Cortex of kidney (tissue), 1 donor: ENCODE results near the gene LAMA2.

Experiments
- DNase-seq: peaks from one replicate; lab custom pipeline; 2025; lab: John Stamatoyannopoulos, UW

Gene LAMA2

DNA sequence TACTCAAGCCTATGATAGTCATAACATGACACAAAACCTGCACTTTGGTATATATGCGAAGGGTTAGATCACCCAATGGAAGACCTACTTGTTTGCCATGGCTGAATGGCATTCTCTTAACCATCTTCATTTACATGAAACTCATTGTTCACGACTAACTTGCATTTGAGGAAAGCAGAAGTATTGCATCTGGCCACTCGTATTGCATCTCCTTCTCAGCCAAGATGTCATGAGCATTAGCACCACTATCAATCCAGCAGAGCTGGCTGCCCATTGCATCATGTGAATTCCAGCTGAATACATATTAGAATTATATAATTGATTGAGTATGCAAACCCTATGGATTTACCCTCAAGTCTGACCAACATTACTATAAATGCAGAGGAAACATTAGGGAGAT is 390.2 kb downstream of the LAMA2 start:
- DNase-seq: no peak

GRCh38 chr6:129276461-129276860 is 393.5 kb downstream of the LAMA2 start:
- no peak for DNase-seq

GRCh38 chr6:129276986-129277385 is 394.0 kb downstream of the LAMA2 start:
- DNase-seq: no peak

DNA sequence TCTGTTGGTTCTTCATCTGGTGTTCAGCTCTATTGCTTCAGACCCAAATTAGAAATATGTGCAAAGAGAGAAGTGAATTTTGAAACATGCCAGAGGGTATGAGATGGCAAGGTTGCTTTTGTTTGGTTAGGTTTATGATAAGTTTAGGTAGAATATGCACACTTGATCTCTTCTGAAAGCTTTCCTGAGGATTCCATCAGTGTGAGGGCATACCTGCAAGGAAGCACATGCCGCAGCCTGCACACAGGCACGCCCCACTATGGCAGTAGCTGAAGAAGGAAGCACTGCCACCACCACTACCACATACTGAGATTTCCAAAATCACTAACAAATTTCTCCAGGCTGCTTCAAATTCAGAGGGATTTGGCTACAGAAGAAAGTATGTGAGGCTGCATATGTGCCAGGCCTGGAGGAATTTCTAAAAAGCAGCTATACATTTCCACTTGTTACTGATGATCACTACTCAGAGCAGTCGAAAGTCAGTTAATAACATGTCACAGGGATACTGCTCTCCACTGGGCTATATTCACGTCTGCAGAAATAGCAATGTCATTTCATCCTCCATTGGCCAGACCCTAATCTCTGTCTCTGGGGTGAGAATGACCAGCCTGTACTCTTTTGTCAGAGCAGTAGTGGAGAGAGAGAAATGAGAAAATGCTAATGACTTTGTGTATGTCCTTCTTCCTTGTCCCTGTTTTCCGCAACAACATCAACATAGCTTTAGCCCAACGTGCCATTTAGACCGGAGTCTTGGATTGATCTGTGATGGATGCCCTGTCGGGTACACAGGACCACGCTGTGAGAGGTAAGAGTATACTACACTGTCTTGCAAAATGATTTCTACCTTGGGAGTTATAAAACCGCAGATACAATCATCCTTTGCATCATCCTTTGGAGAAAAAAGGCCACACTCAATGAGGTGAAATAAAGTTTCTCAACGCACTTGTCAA is 396.7 kb downstream of the LAMA2 start:
- DNase-seq: no peak

DNA sequence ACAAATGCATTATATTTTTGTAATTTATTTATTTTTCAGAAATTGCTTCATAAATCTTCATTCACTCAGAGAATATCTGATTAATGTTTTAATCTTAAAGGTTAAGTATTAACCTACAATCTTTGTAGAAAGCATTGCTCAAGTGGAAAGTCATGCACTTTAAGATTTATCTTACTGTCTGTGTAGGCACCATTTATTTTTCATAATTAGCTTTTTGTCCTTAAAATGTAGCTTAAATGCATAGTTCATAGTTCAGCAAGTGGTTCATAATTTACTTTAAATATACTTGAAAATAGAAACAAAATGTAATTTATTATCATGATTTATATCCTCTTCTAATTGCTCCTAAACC is 397.3 kb downstream of the LAMA2 start:
- DNase-seq: no peak

DNA sequence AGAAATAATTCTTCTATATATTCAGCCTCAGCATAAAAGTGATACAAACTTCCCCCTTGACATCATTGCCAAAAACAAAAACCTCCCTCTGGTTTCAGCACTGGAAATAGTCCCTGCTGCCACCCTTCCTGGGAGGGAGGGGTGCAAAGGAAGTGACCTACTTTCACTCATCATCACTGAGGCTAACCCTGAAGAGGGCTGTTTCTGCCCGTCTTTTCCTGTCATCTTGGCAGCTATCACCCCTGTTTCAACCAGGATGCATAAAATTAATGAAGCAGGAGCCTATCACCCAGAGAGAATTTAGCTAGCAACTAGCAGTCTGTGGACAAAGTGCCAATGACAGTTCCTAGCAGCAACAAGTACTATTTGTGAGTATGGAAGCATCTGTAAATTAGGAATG is 397.8 kb downstream of the LAMA2 start:
- no peak for DNase-seq

DNA sequence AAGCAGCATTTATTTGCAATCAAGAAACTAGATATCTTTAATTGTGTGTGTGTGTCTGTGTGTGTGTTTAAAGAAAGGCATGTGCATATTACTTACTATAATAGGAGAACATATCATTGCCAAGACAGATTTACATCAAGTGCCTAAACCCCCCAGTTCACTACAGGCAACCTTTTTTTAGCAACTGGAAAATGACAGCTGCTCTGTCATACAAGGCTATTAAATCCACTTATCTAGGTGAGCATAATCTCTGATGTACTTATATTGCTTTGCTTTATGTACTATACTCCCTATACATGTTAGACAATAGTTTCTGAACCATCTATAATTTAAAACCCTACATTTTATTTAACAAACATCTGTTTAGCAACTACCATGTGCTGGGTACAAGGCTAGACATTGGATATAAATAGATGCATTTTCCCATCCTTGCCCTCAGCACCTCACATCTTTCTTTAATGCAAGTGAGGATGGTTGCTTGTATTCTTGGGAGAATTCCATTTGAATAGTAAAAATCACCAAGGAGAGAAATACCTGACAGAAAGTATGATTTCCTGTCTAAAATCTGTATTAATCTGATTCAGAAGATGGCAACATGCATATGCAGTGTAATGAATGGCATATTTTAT is 398.3 kb downstream of the LAMA2 start:
- DNase-seq: no peak

DNA sequence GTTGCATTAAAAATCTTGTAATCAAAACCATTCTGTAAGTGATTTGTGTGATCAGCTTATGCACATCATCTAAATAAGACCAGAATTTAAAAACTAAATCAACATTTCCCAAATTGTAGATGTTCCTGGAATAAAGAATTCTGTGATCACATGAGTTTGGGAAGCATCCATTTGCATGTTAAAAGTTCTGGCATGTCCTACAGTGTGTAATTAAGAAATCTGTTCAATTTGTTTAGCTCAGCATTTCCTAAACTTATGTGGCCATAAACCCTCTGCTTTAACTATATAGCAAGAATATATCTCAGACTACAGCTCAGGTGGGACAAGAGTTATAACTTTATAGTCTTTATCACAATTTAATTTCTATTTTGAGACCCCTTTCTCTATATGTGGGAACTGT is 399.1 kb downstream of the LAMA2 start:
- no peak for DNase-seq

- no peak for DNase-seq
Measured at GRCh38 chr6:129284225-129284624, 401.3 kb downstream of the LAMA2 start.

- DNase-seq: no peak
Measured at GRCh38 chr6:129287231-129288177, 404.6 kb downstream of the LAMA2 start.

GRCh38 chr6:129289442-129289841 is 406.5 kb downstream of the LAMA2 start:
- DNase-seq: no peak

GRCh38 chr6:129292836-129293235 is 409.9 kb downstream of the LAMA2 start:
- no peak for DNase-seq

- no peak for DNase-seq
Measured at GRCh38 chr6:129297592-129297991, 414.7 kb downstream of the LAMA2 start.

DNA sequence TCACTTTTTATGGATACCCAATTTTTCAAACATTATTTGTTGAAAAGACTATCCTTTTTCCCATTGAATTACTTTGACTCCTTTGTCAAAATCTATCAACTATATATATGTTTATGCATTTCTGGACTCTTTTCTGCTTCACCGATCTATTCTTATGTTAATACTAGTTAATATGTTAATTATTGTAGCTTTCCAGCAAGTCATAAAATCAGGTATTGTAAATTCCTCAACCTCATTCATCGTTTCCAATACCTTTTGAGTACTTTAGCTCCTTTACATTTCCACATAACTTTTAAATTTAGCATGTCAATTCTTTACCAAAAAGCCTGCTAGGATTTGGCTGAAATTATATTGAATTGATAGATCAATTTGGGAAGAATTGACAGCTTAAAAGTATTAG is 419.7 kb downstream of the LAMA2 start:
- DNase-seq: no peak

DNA sequence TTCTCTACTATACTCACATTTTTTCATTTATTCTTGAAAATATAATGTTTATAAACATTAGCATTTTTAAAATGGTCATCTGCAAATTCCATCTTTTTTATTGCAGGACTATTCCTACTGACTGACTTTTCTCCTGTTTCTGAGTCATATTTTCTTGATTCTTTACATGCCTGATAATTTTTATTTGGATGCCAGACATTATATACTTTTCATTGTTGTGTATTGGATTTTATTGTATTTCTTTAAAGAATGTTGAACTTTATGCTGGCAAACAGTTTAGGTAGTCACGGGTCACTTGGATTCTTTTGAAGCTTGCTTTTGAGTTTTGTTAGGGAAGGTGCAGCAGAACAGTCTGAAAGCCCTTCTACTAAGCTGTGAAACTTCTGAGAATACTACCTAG is 423.9 kb downstream of the LAMA2 start:
- DNase-seq: no peak

DNA sequence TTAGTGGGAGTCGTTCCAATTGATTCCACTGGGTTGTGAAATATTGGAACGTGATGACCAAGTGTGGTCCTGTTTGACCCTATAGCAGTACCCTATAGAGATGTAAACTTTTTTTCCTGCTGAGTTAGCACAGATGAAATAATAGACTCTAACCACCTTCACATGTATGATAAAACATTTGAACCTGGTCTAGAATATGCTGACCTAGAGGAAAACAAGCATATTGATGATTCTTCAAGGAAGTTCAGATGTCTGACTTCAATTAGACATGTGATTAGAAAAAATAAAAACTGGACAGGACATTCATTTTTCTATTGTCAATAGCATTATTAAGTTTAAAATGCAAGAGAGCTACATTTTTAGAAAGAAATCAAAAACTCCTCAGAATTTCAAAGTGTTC is 424.9 kb downstream of the LAMA2 start:
- no peak for DNase-seq

DNA sequence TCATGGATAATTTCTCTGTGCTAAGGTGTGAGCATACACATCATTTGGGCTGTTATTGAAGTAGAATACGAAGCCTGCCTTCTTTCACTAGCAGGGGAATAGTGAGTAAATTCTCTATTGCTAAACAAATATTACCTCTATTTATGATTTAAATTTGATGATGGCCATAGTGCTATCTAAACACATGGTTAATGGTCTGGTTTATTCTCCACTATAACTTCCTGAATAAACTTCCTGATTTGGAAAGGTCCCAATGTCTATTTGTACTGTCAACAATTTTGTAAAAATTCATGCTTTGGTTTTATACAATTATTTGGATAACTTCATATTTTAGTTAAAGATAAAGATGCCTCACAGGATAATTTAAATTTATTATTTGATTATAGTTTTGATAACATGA is 426.2 kb downstream of the LAMA2 start:
- DNase-seq: no peak

GRCh38 chr6:129312880-129313279 is 429.9 kb downstream of the LAMA2 start:
- no peak for DNase-seq

DNA sequence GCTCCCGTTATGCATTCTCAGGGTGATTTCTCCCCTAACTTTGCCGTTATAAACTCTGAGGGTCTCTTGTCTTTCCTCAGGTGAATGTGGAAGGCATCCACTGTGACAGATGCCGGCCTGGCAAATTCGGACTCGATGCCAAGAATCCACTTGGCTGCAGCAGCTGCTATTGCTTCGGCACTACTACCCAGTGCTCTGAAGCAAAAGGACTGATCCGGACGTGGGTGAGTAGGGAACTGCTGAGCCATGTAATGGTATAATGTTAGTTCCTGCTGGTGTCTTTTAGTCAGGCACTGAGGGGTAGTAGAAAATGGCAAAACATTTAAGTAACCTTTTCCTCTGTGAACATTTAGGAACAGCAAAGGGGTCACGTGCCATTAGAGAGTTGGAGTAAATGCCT is 431.6 kb downstream of the LAMA2 start:
- no peak for DNase-seq

GRCh38 chr6:129317931-129318820 is 435.2 kb downstream of the LAMA2 start:
- no peak for DNase-seq

DNA sequence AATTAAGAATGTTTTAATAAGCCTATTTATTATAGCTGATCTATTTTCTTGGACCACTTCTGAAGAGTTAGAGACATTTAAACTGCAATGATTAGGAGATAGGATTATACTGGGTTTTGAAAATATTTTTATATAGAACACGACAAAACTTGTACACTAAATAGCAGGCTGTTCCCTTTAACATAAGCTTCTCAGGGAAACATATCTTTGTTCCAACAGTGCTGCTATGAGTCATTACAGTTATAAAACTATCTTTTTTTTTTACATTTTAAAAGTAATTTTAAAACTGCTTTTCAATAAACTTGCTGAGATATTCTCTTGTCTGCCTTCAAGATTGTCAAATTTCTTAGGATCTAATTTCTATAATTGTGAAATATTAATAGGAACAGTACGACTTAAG is 438.0 kb downstream of the LAMA2 start:
- no peak for DNase-seq
